Upper lobe of left lung (tissue), 6 donors: Measurements from ENCODE around the gene ARMC12. TPM values are rescaled to one million over a fixed set of nuclear protein-coding genes. Genes with fewer than 3 reads are reported as not detected.
A peak's percentile ranks its signal among the peaks of the same experiment; 100 is the strongest.

Experiments used
- ATAC-seq, 2 donors: fragments of 200-7000 bp; cut with Tn5 transposase; one replicate each; pipeline ENCODE4 v1.9.1; 2022; ENCODE audit warnings: mild to moderate bottlenecking in 2 of 2, moderate library complexity in 2 of 2; ENCODE audit not compliant: low FRiP score in 2 of 2
- DNase-seq, 2 donors: peaks; one replicate each; pipeline ENCODE4 v3.0.0-alpha.2; 2019 to 2020
- H3K27ac ChIP-seq, 4 donors: fragments of 200-600 bp; sonication (generic); one replicate each; pipeline ENCODE4 v1.5.1; 2016 to 2019
- H3K27me3 ChIP-seq, 4 donors: fragments of 200-600 bp; sonication (generic); one replicate each; pipeline ENCODE4 v1.5.1; 2017 to 2019
- H3K36me3 ChIP-seq, 4 donors: fragments of 200-600 bp; sonication (generic); one replicate each; pipeline ENCODE4 v1.5.1; 2016 to 2019
- H3K4me1 ChIP-seq, 4 donors: fragments of 200-600 bp; sonication (generic); one replicate each; pipeline ENCODE4 v1.5.1; 2018 to 2019
- H3K4me3 ChIP-seq, 4 donors: fragments of 200-600 bp; sonication (generic); one replicate each; pipeline ENCODE4 v1.5.1; 2017 to 2019; ENCODE audit warnings: mild to moderate bottlenecking in 2 of 4, moderate library complexity in 1 of 4
- H3K9me3 ChIP-seq, 4 donors: fragments of 200-600 bp; sonication (generic); one replicate each; pipeline ENCODE4 v1.5.1; 2018 to 2019
- CTCF ChIP-seq, 6 experiments: fragments of 450-650 bp in 4 of 6; fragments of 200-600 bp in 2 of 6; sonication (generic) in 2 of 6; IDR thresholded peaks; one replicate each; pipeline ENCODE4 v1.5.1; 2016 to 2019; ENCODE audit warnings: antibody characterized with exemption in 6 of 6
- EP300 ChIP-seq, 4 donors: sonication (generic); formaldehyde crosslinking; IDR thresholded peaks; one replicate each; pipeline ENCODE4 v1.5.1; 2017; ENCODE audit warnings: antibody characterized with exemption in 4 of 4, control low read depth in 2 of 4
- POLR2A ChIP-seq, 4 donors: fragments of 450-650 bp; IDR thresholded peaks; one replicate each; pipeline ENCODE4 v1.5.1; 2016 to 2017; ENCODE audit warnings: antibody characterized with exemption in 4 of 4, mild to moderate bottlenecking in 2 of 4
- POLR2AphosphoS5 ChIP-seq, 2 donors: sonication (generic); formaldehyde crosslinking; IDR thresholded peaks; one replicate each; pipeline ENCODE4 v1.5.1; 2017; ENCODE audit warnings: antibody characterized with exemption in 2 of 2
- WGBS, 2 donors: methylation state at CpG; one replicate each; pipeline ENCODE4 v1.1.5; 2017 to 2018; 5-methylcytosine and 5-hydroxymethylcytosine counted together
- total RNA-seq, 6 donors: library from RNA; depleted of rRNA in 4 of 6; stranded (reverse); fragments of >200 nt in 4 of 6; gene quantifications; one replicate each; pipeline versions ENCODE4 v1.1.0 to v1.2.1, GENCODE V29; 2016 to 2021
- donor health status: DM: no; HTN: no; CAD: no; lungs with moderate emphysema.
- donor health status: DM: no; HTN: yes; CAD: no; lungs with severe emphysema.

Gene ARMC12
- total RNA-seq, 6 donors from 2014 or later = 0.46 to 6.3 (median 0.74) TPM; not detected in 1

GRCh38 chr6:35727231-35727934 is 9.4 kb upstream of the ARMC12 start:
- DNase-seq (peak in 1 of 2 donors; percentile 88), ATAC-seq (peak; percentile 41 to 49)
- H3K9me3 ChIP-seq = no peaks in the 10 kb centered on the region
- H3K36me3 ChIP-seq = no peaks in the 10 kb centered on the region
- H3K27ac ChIP-seq = peak overlapping the region; percentile 99 to 100 (median 100)
- TF ChIP-seq POLR2A (IDR thresholded peaks at IDR 0.05) = peak in 2 of 4 donors; percentile 65 to 92
- peak in 3 of 4 donors; percentile 7 to 84 (median 84) for TF ChIP-seq EP300 (IDR thresholded peaks at IDR 0.05)
- TF ChIP-seq CTCF (IDR thresholded peaks at IDR 0.05) = peak in 2 of 6 experiments; percentile 16 to 21
- TF ChIP-seq POLR2AphosphoS5 (IDR thresholded peaks at IDR 0.05) = peak; percentile 3 to 59
- peak overlapping the region in 3 of 4 donors; percentile 38 to 49 (median 48) for H3K4me3 ChIP-seq
- H3K27me3 ChIP-seq = no peaks in the 10 kb centered on the region
- WGBS, 2 donors = 4 to 8% methylated on average over 22 to 25 of the region's 29 CpGs
- peaks cover 83 to 94% (median 90%) of the 10 kb centered on the region in 4 donors for H3K4me1 ChIP-seq

- peaks cover 83 to 94% (median 90%) of the 10 kb centered on the region in 4 donors for H3K4me1 ChIP-seq
- WGBS, 2 donors = 2 to 5% methylated on average over 9 to 31 of the region's 57 CpGs
- H3K27me3 ChIP-seq = no peaks in the 10 kb centered on the region
- H3K9me3 ChIP-seq = no peaks in the 10 kb centered on the region
- peak; percentile 97 to 100 for DNase-seq
- H3K27ac ChIP-seq = peak overlapping the region; percentile 99 to 100 (median 100)
- H3K36me3 ChIP-seq = no peaks in the 10 kb centered on the region
- ATAC-seq = peak; percentile 80 to 86
- TF ChIP-seq POLR2AphosphoS5 (IDR thresholded peaks at IDR 0.05) (peak; percentile 96 to 98), CTCF (IDR thresholded peaks at IDR 0.05) (peak in 3 of 6 experiments; percentile 25 to 54 (median 51)), POLR2A (IDR thresholded peaks at IDR 0.05) (peak in 2 of 4 donors; percentile 26 to 95), EP300 (IDR thresholded peaks at IDR 0.05) (peak; percentile 94 to 99 (median 98))
- peak overlapping the region in 3 of 4 donors; percentile 38 to 49 (median 48) for H3K4me3 ChIP-seq
These were observed 8.7 kb upstream of the ARMC12 start for GRCh38 chr6:35727935-35728682.

- TF ChIP-seq EP300 (IDR thresholded peaks at IDR 0.05) (peak; percentile 65 to 97 (median 80)), POLR2A (IDR thresholded peaks at IDR 0.05) (peak in 2 of 4 donors; percentile 10 to 61), POLR2AphosphoS5 (IDR thresholded peaks at IDR 0.05) (peak; percentile 80 to 94), CTCF (IDR thresholded peaks at IDR 0.05) (peak in 3 of 6 experiments; percentile 28 to 50 (median 41))
- Histone ChIP-seq H3K36me3 (no peaks in the 10 kb centered on the region), H3K4me1 (peaks cover 84 to 95% (median 90%) of the 10 kb centered on the region in 4 donors), H3K9me3 (no peaks in the 10 kb centered on the region), H3K27ac (peak overlapping the region; percentile 99 to 100 (median 100)), H3K4me3 (peak overlapping the region in 3 of 4 donors; percentile 38 to 49 (median 48)), H3K27me3 (no peaks in the 10 kb centered on the region)
- peak in 1 of 2 donors; percentile 8 for ATAC-seq
- 48 to 49% methylated on average over 7 to 12 of the region's 12 CpGs for WGBS, 2 donors
- peak in 1 of 2 donors; percentile 92 for DNase-seq
These were observed 7.9 kb upstream of the ARMC12 start for GRCh38 chr6:35728683-35729678.

- no peak for TF ChIP-seq CTCF (IDR thresholded peaks at IDR 0.05)
- TF ChIP-seq POLR2A (IDR thresholded peaks at IDR 0.05) = no peak
- no peak for TF ChIP-seq POLR2AphosphoS5 (IDR thresholded peaks at IDR 0.05)
- TF ChIP-seq EP300 (IDR thresholded peaks at IDR 0.05) = no peak
- Histone ChIP-seq H3K4me3 (no peak overlapping the region), H3K27ac (peak overlapping the region; percentile 99 to 100 (median 100)), H3K36me3 (no peaks in the 10 kb centered on the region), H3K9me3 (no peaks in the 10 kb centered on the region), H3K27me3 (no peaks in the 10 kb centered on the region), H3K4me1 (peaks cover 79 to 91% (median 86%) of the 10 kb centered on the region in 4 donors)
- no peak for ATAC-seq
- WGBS, 2 donors = 43 to 44% methylated on average over 2 of the region's 2 CpGs
- no peak for DNase-seq
These were observed 7.1 kb upstream of the ARMC12 start for GRCh38 chr6:35729722-35730121.
